B cell (primary cell): ENCODE results near the gene PTCD3. TPM values are rescaled to one million over a fixed set of nuclear protein-coding genes. Genes with fewer than 3 reads are reported as not detected.

Source experiments
- ATAC-seq: fragments of 200-7000 bp; cut with Tn5 transposase; one replicate; pipeline ENCODE4 v1.10.0; 2021; ENCODE audit warnings: low read depth, mild to moderate bottlenecking, moderate number of reproducible peaks, moderate library complexity
- CTCF ChIA-PET: fragments of 350-600 bp; sonication (Branson Sonifier 250); formaldehyde crosslinking; loops from one replicate; lab custom pipeline; 2021; ENCODE audit warnings: antibody characterized with exemption, inconsistent platforms; lab: Charles Lee
- POLR2A ChIA-PET: fragments of 350-600 bp; sonication (Branson Sonifier 250); formaldehyde crosslinking; loops from one replicate; lab custom pipeline; 2021; ENCODE audit warnings: antibody characterized with exemption; lab: Charles Lee
- DNase-seq: peaks from one replicate; pipeline ENCODE4 v3.0.0; 2013
- H2AFZ ChIP-seq: 2 replicates; pipeline ENCODE4 v1.6.1; 2012; ENCODE audit warnings: mild to moderate bottlenecking, low read depth, low read length; ENCODE audit not compliant: insufficient read depth, poor library complexity, severe bottlenecking
- H3K27ac ChIP-seq, 2 donors: 1 replicate in 1 of 2; 2 replicates in 1 of 2; pipeline ENCODE4 v1.5.1; 2012 to 2013; ENCODE audit warnings: low read length in 2 of 2, mild to moderate bottlenecking in 2 of 2, moderate library complexity in 1 of 2
- H3K27me3 ChIP-seq, 4 experiments: fragments of 200-600 bp in 1 of 4; sonication (generic) in 1 of 4; replicated peaks in 1 of 4; 1 replicate in 2 of 4; 2 replicates in 2 of 4; pipeline versions ENCODE4 v1.6.1 to v1.7.0; 2013 to 2016; ENCODE audit warnings: low read length in 3 of 4, mild to moderate bottlenecking in 2 of 4, mixed read lengths in 1 of 4, moderate library complexity in 1 of 4; ENCODE audit not compliant: insufficient read depth in 4 of 4, control insufficient read depth in 3 of 4; ENCODE audit errors: control extremely low read depth in 1 of 4
- H3K36me3 ChIP-seq, 2 experiments: replicated peaks in 1 of 2; 1 replicate in 1 of 2; 2 replicates in 1 of 2; pipeline versions ENCODE4 v1.6.1 to v1.7.1; 2013; ENCODE audit warnings: low read length in 1 of 2; ENCODE audit not compliant: insufficient read depth in 2 of 2, control insufficient read depth in 1 of 2; ENCODE audit errors: control extremely low read depth in 1 of 2, extremely low read depth in 1 of 2
- H3K4me1 ChIP-seq, 2 donors: fragments of 200-600 bp in 1 of 2; sonication (generic) in 1 of 2; 1 replicate in 1 of 2; 2 replicates in 1 of 2; pipeline versions ENCODE4 v1.5.1 to v1.6.1; 2013 to 2017; ENCODE audit warnings: low read length in 2 of 2; ENCODE audit not compliant: control insufficient read depth in 2 of 2, insufficient read depth in 2 of 2
- H3K4me2 ChIP-seq: replicated peaks from 2 replicates; pipeline ENCODE3; 2012; ENCODE audit warnings: mild to moderate bottlenecking, low read depth, low read length; ENCODE audit not compliant: poor library complexity, severe bottlenecking
- H3K4me3 ChIP-seq, 5 experiments: fragments of 200-600 bp in 1 of 5; sonication (generic) in 1 of 5; 1 replicate in 3 of 5; 2 replicates in 2 of 5; pipeline versions ENCODE4 v1.5.1 to v1.7.0; 2011 to 2016; ENCODE audit warnings: low read length in 4 of 5, mild to moderate bottlenecking in 4 of 5, low read depth in 2 of 5, control low read depth in 1 of 5, moderate library complexity in 1 of 5; ENCODE audit not compliant: insufficient read depth in 1 of 5; ENCODE audit errors: control extremely low read depth in 1 of 5, extremely low read depth in 1 of 5
- H3K79me2 ChIP-seq: fragments of 200-600 bp; sonication (generic); one replicate; pipeline ENCODE4 v1.6.0; 2016; ENCODE audit warnings: low read length; ENCODE audit not compliant: control insufficient read depth, insufficient read depth
- H3K9ac ChIP-seq: fragments of 200-600 bp; sonication (generic); 2 replicates; pipeline ENCODE4 v1.6.1; 2017; ENCODE audit warnings: mild to moderate bottlenecking, low read length, moderate library complexity
- H3K9me3 ChIP-seq, 3 donors: one replicate each; pipeline versions ENCODE4 v1.6.1 to v1.7.1; 2013; ENCODE audit warnings: low read length in 2 of 3; ENCODE audit not compliant: control insufficient read depth in 2 of 3, insufficient read depth in 1 of 3; ENCODE audit errors: control extremely low read depth in 1 of 3
- H4K20me1 ChIP-seq: 2 replicates; pipeline ENCODE4 v1.6.0; 2012; ENCODE audit warnings: mild to moderate bottlenecking, low read length; ENCODE audit not compliant: insufficient read depth, control insufficient read depth, poor library complexity, severe bottlenecking
- H3K27ac Mint-ChIP-seq: one replicate; pipeline ENCODE4 v1.8.0; 2021; ENCODE audit warnings: mixed read lengths
- H3K27me3 Mint-ChIP-seq: one replicate; pipeline ENCODE4 v1.8.0; 2021; ENCODE audit warnings: mixed read lengths
- H3K4me1 Mint-ChIP-seq: one replicate; pipeline ENCODE4 v1.8.0; 2021; ENCODE audit warnings: mixed read lengths
- H3K4me3 Mint-ChIP-seq: one replicate; pipeline ENCODE4 v1.8.0; 2021; ENCODE audit warnings: mixed read lengths
- H3K9me3 Mint-ChIP-seq: one replicate; pipeline ENCODE4 v1.8.0; 2022; ENCODE audit warnings: mixed read lengths; ENCODE audit not compliant: insufficient read depth
- CTCF ChIP-seq: fragments of 200-600 bp; IDR thresholded peaks from one replicate; pipeline ENCODE4 v1.8.0; 2022; ENCODE audit warnings: antibody characterized with exemption, mild to moderate bottlenecking
- EZH2 ChIP-seq: IDR thresholded peaks from 2 replicates; pipeline ENCODE4 v1.6.1; 2012; ENCODE audit warnings: borderline replicate concordance, low read depth, mild to moderate bottlenecking, moderate library complexity, low read length; ENCODE audit not compliant: insufficient read depth, poor library complexity, severe bottlenecking
- WGBS: methylation state at CpG from one replicate; pipeline ENCODE4 v1.1.5; 2013; ENCODE audit warnings: missing lambda C conversion rate; ENCODE audit not compliant: insufficient coverage; 5-methylcytosine and 5-hydroxymethylcytosine counted together
- intact Hi-C: fragments of 100-400 bp; cut with micrococcal nuclease; formaldehyde crosslinking; loops from one replicate; pipeline ENCODE4 v1.10.0; 2022
- polyA plus RNA-seq: library from polyadenylated mRNA; depleted of rRNA; stranded (reverse); fragments of >200 nt; gene quantifications from 2 replicates; pipeline ENCODE4 v1.2.3, GENCODE V29; 2012
- total RNA-seq, 2 donors: library from RNA; stranded (reverse); fragments of 120-200 nt in 1 of 2; gene quantifications; 1 replicate in 1 of 2; 2 replicates in 1 of 2; pipeline versions ENCODE4 v1.2.3 to v1.2.4, GENCODE V29; 2013 to 2022

PTCD3 gene
- total and polyA plus RNA-seq, 2 donors (not counting 1 experiment from before 2014, with no cell fraction given), result 61.4 to 174 TPM

GRCh38 chr2:86172610-86173009 lies 66.6 kb downstream of the PTCD3 start:
- CTCF ChIA-PET, result no interaction called here
- Mint-ChIP-seq H3K27me3 (no peaks in the 10 kb centered on the region), H3K9me3 (no peaks in the 10 kb centered on the region), H3K4me3 (no peak overlapping the region), H3K27ac (no peak overlapping the region), H3K4me1 (peaks cover 18% of the 10 kb centered on the region)
- Histone ChIP-seq H3K4me3 (no peak overlapping the region), H3K9ac (no peak overlapping the region), H3K4me1 (peaks cover 5 to 7% of the 10 kb centered on the region in 2 donors), H3K4me2 (no peak overlapping the region), H3K9me3 (no peaks in the 10 kb centered on the region), H3K27ac (no peak overlapping the region), H3K36me3 (peaks cover 17 to 64% of the 10 kb centered on the region in 2 experiments), H4K20me1 (no peaks in the 10 kb centered on the region), H2AFZ (no peak overlapping the region), H3K79me2 (peaks cover 26% of the 10 kb centered on the region), H3K27me3 (no peaks in the 10 kb centered on the region)
- DNase-seq, result no peak
- intact Hi-C loops, result no loop called here
- POLR2A ChIA-PET, result no interaction called here
- no CpG with 5 or more reads among the region's 2 CpGs for WGBS
- ATAC-seq, result no peak
- no peak for TF ChIP-seq EZH2

GRCh38 chr2:86174445-86174844 lies 68.4 kb downstream of the PTCD3 start:
- H3K9me3 ChIP-seq, result no peaks in the 10 kb centered on the region
- CTCF ChIA-PET, result no interaction called here
- POLR2A ChIA-PET, result no interaction called here

More at GRCh38 chr2:86174445-86174844, 68.4 kb downstream of the PTCD3 start:
- H3K27me3 ChIP-seq, result no peaks in the 10 kb centered on the region
- no peak overlapping the region for H3K27ac Mint-ChIP-seq
- H3K27me3 Mint-ChIP-seq, result no peaks in the 10 kb centered on the region
- H3K36me3 ChIP-seq, result peaks cover 12 to 60% of the 10 kb centered on the region in 2 experiments
- peaks cover 37% of the 10 kb centered on the region for H3K79me2 ChIP-seq
- H3K9me3 Mint-ChIP-seq, result no peaks in the 10 kb centered on the region
- no CpG with 5 or more reads among the region's 2 CpGs for WGBS
- H3K4me3 ChIP-seq, result no peak overlapping the region
- no peak overlapping the region for H3K27ac ChIP-seq
- peak overlapping the region; percentile 23 for H3K4me2 ChIP-seq
- peaks cover 18% of the 10 kb centered on the region for H3K4me1 Mint-ChIP-seq
- intact Hi-C loops, result no loop called here
- H3K9ac ChIP-seq, result peak overlapping the region; percentile 8
- peaks cover 5 to 7% of the 10 kb centered on the region in 2 donors for H3K4me1 ChIP-seq
- H2AFZ ChIP-seq, result no peak overlapping the region
- ATAC-seq, result no peak
- TF ChIP-seq CTCF, result no peak
- TF ChIP-seq EZH2, result no peak
- no peak for DNase-seq
- no peak overlapping the region for H3K4me3 Mint-ChIP-seq
- H4K20me1 ChIP-seq, result no peaks in the 10 kb centered on the region
